Keratinocyte (primary cell): ENCODE measurements around the gene PMEPA1. TPM values are rescaled to one million over a fixed set of nuclear protein-coding genes. Genes with fewer than 3 reads are reported as not detected.

Source experiments
- DNase-seq: peaks from one replicate; pipeline ENCODE4 v3.0.0-alpha.2; 2011; ENCODE audit warnings: low read depth, missing footprints, low spot score
- FAIRE-seq: peaks from 2 replicates; lab custom pipeline; 2011; peaks lifted over from hg19 to GRCh38; lab: Jason Lieb, UNC
- H2AFZ ChIP-seq: 2 replicates; pipeline ENCODE4 v1.6.0; 2012; ENCODE audit warnings: low read length, control low read depth, inconsistent platforms; ENCODE audit not compliant: control insufficient read depth
- H3K27ac ChIP-seq: 2 replicates; pipeline ENCODE4 v1.5.1; 2011; ENCODE audit warnings: low read length; ENCODE audit not compliant: control insufficient read depth, insufficient read depth
- H3K27me3 ChIP-seq: 3 replicates; pipeline ENCODE4 v1.6.0; 2011; ENCODE audit warnings: low read length; ENCODE audit not compliant: control insufficient read depth, insufficient read depth; ENCODE audit errors: extremely low read depth
- H3K36me3 ChIP-seq, 2 experiments: 2 replicates in 1 of 2; 3 replicates in 1 of 2; pipeline ENCODE4 v1.5.1; 2011; ENCODE audit warnings: low read length in 2 of 2, mild to moderate bottlenecking in 1 of 2; ENCODE audit not compliant: control insufficient read depth in 2 of 2, insufficient read depth in 2 of 2; ENCODE audit errors: extremely low read depth in 1 of 2
- H3K4me1 ChIP-seq: 3 replicates; pipeline ENCODE4 v1.5.1; 2011; ENCODE audit warnings: low read length; ENCODE audit not compliant: control insufficient read depth, insufficient read depth; ENCODE audit errors: extremely low read depth
- H3K4me2 ChIP-seq: 3 replicates; pipeline ENCODE4 v1.6.0; 2011; ENCODE audit warnings: low read depth, low read length; ENCODE audit not compliant: control insufficient read depth, insufficient read depth; ENCODE audit errors: extremely low read depth
- H3K4me3 ChIP-seq, 3 experiments: fragments of 200-600 bp in 1 of 3; sonication (generic) in 1 of 3; 2 replicates in 2 of 3; 3 replicates in 1 of 3; pipeline ENCODE4 v1.5.1; 2011 to 2016; ENCODE audit warnings: low read length in 3 of 3, mild to moderate bottlenecking in 3 of 3, control low read depth in 2 of 3, inconsistent platforms in 1 of 3, low read depth in 1 of 3, mixed read lengths in 1 of 3, mixed run types in 1 of 3, moderate library complexity in 1 of 3; ENCODE audit not compliant: control insufficient read depth in 2 of 3, insufficient read depth in 2 of 3; ENCODE audit errors: extremely low read depth in 1 of 3
- H3K79me2 ChIP-seq: 2 replicates; pipeline ENCODE4 v1.6.0; 2012; ENCODE audit warnings: low read length; ENCODE audit not compliant: control insufficient read depth, insufficient read depth
- H3K9ac ChIP-seq: 3 replicates; pipeline ENCODE4 v1.6.0; 2011; ENCODE audit warnings: low read length; ENCODE audit not compliant: control insufficient read depth, insufficient read depth; ENCODE audit errors: extremely low read depth
- H3K9me1 ChIP-seq: 3 replicates; pipeline ENCODE4 v1.6.0; 2011; ENCODE audit warnings: low read length; ENCODE audit not compliant: control insufficient read depth, insufficient read depth; ENCODE audit errors: extremely low read depth
- H3K9me3 ChIP-seq: 2 replicates; pipeline ENCODE4 v1.5.1; 2012; ENCODE audit warnings: low read depth, low read length; ENCODE audit not compliant: control insufficient read depth
- H4K20me1 ChIP-seq: 3 replicates; pipeline ENCODE4 v1.6.0; 2011; ENCODE audit warnings: low read length; ENCODE audit not compliant: control insufficient read depth, insufficient read depth; ENCODE audit errors: extremely low read depth
- CTCF ChIP-seq, 3 experiments: IDR thresholded peaks in 1 of 3; conservative IDR thresholded peaks in 1 of 3; optimal IDR thresholded peaks in 1 of 3; 2 replicates in 2 of 3; 3 replicates in 1 of 3; pipeline versions ENCODE3 to v1.5.1; 2011; ENCODE audit warnings: low read length in 3 of 3, mild to moderate bottlenecking in 3 of 3, moderate library complexity in 2 of 3, control low read depth in 1 of 3, inconsistent platforms in 1 of 3; ENCODE audit not compliant: insufficient read depth in 2 of 3; ENCODE audit errors: extremely low read depth in 1 of 3
- EZH2 ChIP-seq: IDR thresholded peaks from one replicate; pipeline ENCODE4 v1.6.1; 2012; ENCODE audit warnings: inconsistent platforms, mild to moderate bottlenecking, low read length, moderate library complexity
- dilution Hi-C: fragments of 300-500 bp; cut with MboI; formaldehyde crosslinking; loops from one replicate; pipeline ENCODE4 v1.7.0; 2020; ENCODE audit warnings: low sequenced_read_pairs; ENCODE audit not compliant: extremely low pct_ligation_motif_present
- polyA plus RNA-seq, 5 experiments: library from polyadenylated mRNA; depleted of rRNA in 3 of 5; stranded (reverse) in 3 of 5; stranded (forward) in 1 of 5; unstranded in 1 of 5; fragments of >200 nt; gene quantifications; 1 replicate in 1 of 5; 2 replicates in 3 of 5; 3 replicates in 1 of 5; pipeline versions ENCODE4 v1.2.1 to v1.2.3, GENCODE V29; 2011 to 2012; ENCODE audit warnings: missing spikeins in 2 of 5, low read depth in 1 of 5, low replicate concordance in 1 of 5

The PMEPA1 gene
- polyA plus RNA-seq, 1 donor (not counting 4 experiments of a cell fraction or from before 2014, with no cell fraction given) = 29.0 TPM

GRCh38 chr20:57749869-57750268 lies 40.1 kb upstream of the PMEPA1 start:
- Histone ChIP-seq H3K4me3 (no peak overlapping the region), H3K36me3 (no peaks in the 10 kb centered on the region), H3K4me1 (peaks cover 16% of the 10 kb centered on the region), H3K9me1 (no peaks in the 10 kb centered on the region), H2AFZ (no peak overlapping the region), H4K20me1 (no peaks in the 10 kb centered on the region), H3K79me2 (no peaks in the 10 kb centered on the region), H3K4me2 (no peak overlapping the region), H3K27me3 (peaks cover 29% of the 10 kb centered on the region), H3K27ac (no peak overlapping the region), H3K9ac (no peak overlapping the region), H3K9me3 (no peaks in the 10 kb centered on the region)
- FAIRE-seq = no peak
- dilution Hi-C loops = no loop called here
- no peak for DNase-seq
- no peak for TF ChIP-seq EZH2
- no peak for TF ChIP-seq CTCF (optimal IDR thresholded peaks at IDR 0.05 in 1 of 3, IDR thresholded peaks at IDR 0.05 in 1 of 3, conservative IDR thresholded peaks at IDR 0.05 in 1 of 3; ENCODE audit: extremely low read depth in 1 of 3, insufficient read depth in 2 of 3, low read length in 3 of 3)

GRCh38 chr20:57749131-57749690 lies 39.4 kb upstream of the PMEPA1 start:
- peaks cover 16% of the 10 kb centered on the region for H3K4me1 ChIP-seq
- H3K9me3 ChIP-seq = no peaks in the 10 kb centered on the region
- peak overlapping the region; percentile 74 for H2AFZ ChIP-seq
- dilution Hi-C loops = no loop called here
- FAIRE-seq (no peak), DNase-seq (no peak)
- H3K36me3 ChIP-seq = no peaks in the 10 kb centered on the region
- H3K27me3 ChIP-seq = peaks cover 22% of the 10 kb centered on the region
- peak overlapping the region; percentile 49 for H3K4me2 ChIP-seq
- H4K20me1 ChIP-seq = no peaks in the 10 kb centered on the region
- H3K9me1 ChIP-seq = no peaks in the 10 kb centered on the region
- no peak for TF ChIP-seq EZH2
- no peak for TF ChIP-seq CTCF (optimal IDR thresholded peaks at IDR 0.05 in 1 of 3, IDR thresholded peaks at IDR 0.05 in 1 of 3, conservative IDR thresholded peaks at IDR 0.05 in 1 of 3; ENCODE audit: extremely low read depth in 1 of 3, insufficient read depth in 2 of 3, low read length in 3 of 3)
- peak overlapping the region; percentile 48 for H3K9ac ChIP-seq
- H3K27ac ChIP-seq = no peak overlapping the region
- peak overlapping the region in 2 of 3 experiments; percentile 30 to 40 for H3K4me3 ChIP-seq
- H3K79me2 ChIP-seq = no peaks in the 10 kb centered on the region
